Measurements from ENCODE around the gene TRIM60. TPM values are rescaled to one million over a fixed set of nuclear protein-coding genes. Genes with fewer than 3 reads are reported as not detected.
"Not testable (repeated sequence)": the region's sequence is repeated elsewhere in the genome, so short reads cannot be mapped to it uniquely, and the experiment has no call there.

The TRIM60 gene
- total and polyA plus RNA-seq, 7 donors = not detected

DNA sequence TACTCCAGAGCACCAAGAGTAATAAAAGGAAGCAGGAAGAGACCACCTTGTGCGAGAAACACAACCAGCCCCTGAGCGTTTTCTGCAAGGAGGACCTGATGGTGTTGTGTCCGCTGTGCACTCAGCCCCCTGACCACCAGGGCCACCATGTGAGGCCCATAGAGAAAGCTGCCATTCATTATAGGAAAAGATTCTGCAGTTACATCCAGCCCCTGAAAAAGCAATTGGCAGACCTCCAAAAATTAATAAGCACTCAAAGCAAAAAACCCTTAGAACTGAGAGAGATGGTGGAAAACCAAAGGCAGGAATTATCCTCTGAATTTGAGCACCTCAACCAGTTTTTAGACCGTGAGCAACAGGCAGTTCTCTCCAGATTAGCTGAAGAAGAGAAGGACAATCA, 27.6 kb downstream of the TRIM60 start:
- H3K4me1 ChIP-seq = no peaks in the 10 kb centered on the region
- 91% methylated on average over 4 of the region's 4 CpGs for WGBS, 2 donors
- DNase-seq = no peak
- no peaks in the 10 kb centered on the region for H3K27me3 ChIP-seq
- no peaks in the 10 kb centered on the region for H3K9me3 ChIP-seq
- H3K36me3 ChIP-seq = no peaks in the 10 kb centered on the region
- no peak overlapping the region for H3K4me3 ChIP-seq
- intact Hi-C loops (cut with DNase I) = no loop called here
- TF ChIP-seq EP300 (IDR thresholded peaks at IDR 0.05) = no peak
- TF ChIP-seq, protein P1, sequence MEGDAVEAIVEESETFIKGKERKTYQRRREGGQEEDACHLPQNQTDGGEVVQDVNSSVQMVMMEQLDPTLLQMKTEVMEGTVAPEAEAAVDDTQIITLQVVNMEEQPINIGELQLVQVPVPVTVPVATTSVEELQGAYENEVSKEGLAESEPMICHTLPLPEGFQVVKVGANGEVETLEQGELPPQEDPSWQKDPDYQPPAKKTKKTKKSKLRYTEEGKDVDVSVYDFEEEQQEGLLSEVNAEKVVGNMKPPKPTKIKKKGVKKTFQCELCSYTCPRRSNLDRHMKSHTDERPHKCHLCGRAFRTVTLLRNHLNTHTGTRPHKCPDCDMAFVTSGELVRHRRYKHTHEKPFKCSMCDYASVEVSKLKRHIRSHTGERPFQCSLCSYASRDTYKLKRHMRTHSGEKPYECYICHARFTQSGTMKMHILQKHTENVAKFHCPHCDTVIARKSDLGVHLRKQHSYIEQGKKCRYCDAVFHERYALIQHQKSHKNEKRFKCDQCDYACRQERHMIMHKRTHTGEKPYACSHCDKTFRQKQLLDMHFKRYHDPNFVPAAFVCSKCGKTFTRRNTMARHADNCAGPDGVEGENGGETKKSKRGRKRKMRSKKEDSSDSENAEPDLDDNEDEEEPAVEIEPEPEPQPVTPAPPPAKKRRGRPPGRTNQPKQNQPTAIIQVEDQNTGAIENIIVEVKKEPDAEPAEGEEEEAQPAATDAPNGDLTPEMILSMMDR (IDR thresholded peaks at IDR 0.05) = no peak
- TF ChIP-seq POLR2A (IDR thresholded peaks at IDR 0.05) = no peak
- no peak for TF ChIP-seq POLR2AphosphoS5 (IDR thresholded peaks at IDR 0.05)
- no peak overlapping the region for H3K27ac ChIP-seq

DNA sequence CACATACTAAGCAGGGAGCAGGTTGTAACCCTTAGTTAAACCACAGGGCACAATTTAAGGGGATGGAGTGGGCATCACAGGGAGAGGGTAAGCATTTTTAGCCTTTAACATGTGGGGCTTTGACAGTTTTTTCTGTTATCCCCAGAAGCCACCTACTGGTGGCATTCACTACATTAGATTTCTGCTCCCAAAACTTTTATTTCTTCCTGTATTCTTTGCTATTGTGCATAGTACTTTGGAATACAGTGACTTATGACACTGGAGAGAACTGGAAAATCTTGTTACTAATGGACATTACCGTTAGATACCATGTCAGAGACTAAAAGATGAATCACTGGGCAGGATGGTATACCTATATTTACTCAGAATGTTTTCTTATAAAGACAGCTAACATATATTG, 29.1 kb downstream of the TRIM60 start:
- Histone ChIP-seq H3K4me3 (no peak overlapping the region), H3K27me3 (no peaks in the 10 kb centered on the region), H3K4me1 (no peaks in the 10 kb centered on the region), H3K9me3 (no peaks in the 10 kb centered on the region), H3K27ac (no peak overlapping the region), H3K36me3 (no peaks in the 10 kb centered on the region)
- DNase-seq = no peak
- TF ChIP-seq POLR2AphosphoS5 (IDR thresholded peaks at IDR 0.05) = no peak
- TF ChIP-seq EP300 (IDR thresholded peaks at IDR 0.05) = no peak
- no peak for TF ChIP-seq POLR2A (IDR thresholded peaks at IDR 0.05)
- TF ChIP-seq, protein P1 (IDR thresholded peaks at IDR 0.05) = no peak
- WGBS, 2 donors = 22 to 61% methylated on average over 1 of the region's 1 CpG
- intact Hi-C loops (cut with DNase I) = no loop called here

GRCh38 chr4:165070560-165070959, 38.8 kb downstream of the TRIM60 start:
- 53 to 62% methylated on average over 1 of the region's 1 CpG for WGBS, 2 donors
- Histone ChIP-seq H3K4me1 (no peaks in the 10 kb centered on the region), H3K27ac (no peak overlapping the region), H3K36me3 (peaks cover 0 to 2% (median 0%) of the 10 kb centered on the region in 4 donors), H3K27me3 (no peaks in the 10 kb centered on the region), H3K9me3 (no peaks in the 10 kb centered on the region), H3K4me3 (no peak overlapping the region)
- intact Hi-C loops (cut with DNase I) = no loop called here
- TF ChIP-seq EP300 (IDR thresholded peaks at IDR 0.05) = no peak
- TF ChIP-seq POLR2A (IDR thresholded peaks at IDR 0.05) = no peak
- TF ChIP-seq, protein P1 (IDR thresholded peaks at IDR 0.05) = no peak
- TF ChIP-seq POLR2AphosphoS5 (IDR thresholded peaks at IDR 0.05) = no peak
- no peak for DNase-seq

- H3K4me3 ChIP-seq; H3K27me3 ChIP-seq; H3K4me1 ChIP-seq; H3K27ac ChIP-seq; H3K9me3 ChIP-seq; DNase-seq; intact Hi-C loops (cut with DNase I): not testable (repeated sequence)
- peaks cover 0 to 21% (median 0%) of the 10 kb centered on the region in 4 donors for H3K36me3 ChIP-seq
- WGBS, 2 donors = 85 to 89% methylated on average over 11 of the region's 11 CpGs
Observed at GRCh38 chr4:165073346-165073745, 41.5 kb downstream of the TRIM60 start.

GRCh38 chr4:165077034-165077578, 45.3 kb downstream of the TRIM60 start:
- no peaks in the 10 kb centered on the region for H3K27me3 ChIP-seq
- TF ChIP-seq EP300 (IDR thresholded peaks at IDR 0.05) (no peak), POLR2A (IDR thresholded peaks at IDR 0.05) (no peak), POLR2AphosphoS5 (IDR thresholded peaks at IDR 0.05) (no peak)
- TF ChIP-seq, protein P1 (IDR thresholded peaks at IDR 0.05) = no peak
- intact Hi-C loops (cut with DNase I) = no loop called here
- peaks cover 0 to 38% (median 2%) of the 10 kb centered on the region in 4 donors for H3K36me3 ChIP-seq
- H3K27ac ChIP-seq = no peak overlapping the region
- 24 to 75% methylated on average over 5 of the region's 5 CpGs for WGBS, 2 donors
- no peak for DNase-seq
- H3K4me1 ChIP-seq = no peaks in the 10 kb centered on the region
- H3K4me3 ChIP-seq = no peak overlapping the region
- no peaks in the 10 kb centered on the region for H3K9me3 ChIP-seq

Data from sigmoid colon (tissue), 7 donors.